H1 (cell line): ENCODE data around the gene C13orf42.
A peak's percentile ranks its signal among the peaks of the same experiment; 100 is the strongest.

Experiments
- EP300 ChIP-seq, 2 experiments: IDR thresholded peaks; 1 replicate in 1 of 2; 2 replicates in 1 of 2; pipeline ENCODE4 v1.6.1; 2011 to 2012; ENCODE audit warnings: low read depth in 2 of 2, low read length in 2 of 2, mild to moderate bottlenecking in 2 of 2, borderline replicate concordance in 1 of 2, inconsistent platforms in 1 of 2, moderate library complexity in 1 of 2
- JUN ChIP-seq: IDR thresholded peaks from 2 replicates; pipeline ENCODE4 v1.6.1; 2011; ENCODE audit warnings: low read depth, mild to moderate bottlenecking, improper control_type of control experiment, low read length
- POLR2A ChIP-seq, 2 experiments: IDR thresholded peaks; 1 replicate in 1 of 2; 2 replicates in 1 of 2; pipeline ENCODE4 v1.6.1; 2011; ENCODE audit warnings: low read depth in 2 of 2, low read length in 2 of 2, mild to moderate bottlenecking in 2 of 2; ENCODE audit errors: control extremely low read depth in 1 of 2
- POLR2AphosphoS5 ChIP-seq: IDR thresholded peaks from 2 replicates; pipeline ENCODE4 v1.6.1; 2011; ENCODE audit warnings: low read depth, low read length
- TF ChIP-seq, protein P1 (sequence below), 3 experiments: IDR thresholded peaks; 1 replicate in 2 of 3; 2 replicates in 1 of 3; pipeline versions ENCODE4 v1.5.1 to v1.6.1; 2011; ENCODE audit warnings: low read length in 3 of 3, mild to moderate bottlenecking in 3 of 3, inconsistent platforms in 2 of 3, low read depth in 1 of 3, moderate library complexity in 1 of 3; ENCODE audit not compliant: insufficient read depth in 1 of 3; ENCODE audit errors: control extremely low read depth in 1 of 3

DNA sequence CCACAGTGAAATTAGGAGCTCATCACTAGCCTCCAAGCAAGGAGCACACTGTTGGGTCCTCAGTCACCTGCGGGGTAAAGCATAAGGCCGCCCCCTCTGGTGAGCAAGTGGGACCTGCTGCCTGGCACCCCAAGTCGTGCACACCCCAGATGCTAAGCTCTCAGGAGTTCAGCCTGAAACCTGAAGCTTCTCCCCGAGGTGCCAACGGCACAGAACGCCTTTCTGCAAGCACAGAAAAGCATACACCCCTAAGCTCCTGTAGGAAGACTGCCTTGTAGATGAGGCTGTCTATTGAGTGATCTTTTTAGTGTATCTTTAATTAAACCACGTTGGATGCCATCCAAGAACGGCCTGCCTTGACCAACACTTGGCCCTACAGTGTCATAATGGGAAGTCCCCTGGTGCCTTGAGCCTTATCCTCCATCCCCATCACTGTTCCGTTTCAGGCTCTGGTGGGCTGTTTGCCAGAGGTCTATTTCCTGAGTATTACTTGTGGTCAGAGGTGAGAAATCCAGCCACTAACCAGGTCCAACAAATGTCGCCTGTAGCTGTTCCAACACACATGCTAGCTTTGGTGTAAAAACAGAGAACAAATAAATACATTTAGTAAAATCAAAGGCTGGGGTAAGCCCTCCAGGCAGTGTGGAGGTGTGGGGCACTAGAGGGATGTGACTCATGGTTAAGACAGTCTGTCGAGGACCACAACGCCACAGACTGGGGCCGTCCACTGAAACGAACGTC is 44.8 kb downstream of the C13orf42 start:
- TF ChIP-seq, protein P1, sequence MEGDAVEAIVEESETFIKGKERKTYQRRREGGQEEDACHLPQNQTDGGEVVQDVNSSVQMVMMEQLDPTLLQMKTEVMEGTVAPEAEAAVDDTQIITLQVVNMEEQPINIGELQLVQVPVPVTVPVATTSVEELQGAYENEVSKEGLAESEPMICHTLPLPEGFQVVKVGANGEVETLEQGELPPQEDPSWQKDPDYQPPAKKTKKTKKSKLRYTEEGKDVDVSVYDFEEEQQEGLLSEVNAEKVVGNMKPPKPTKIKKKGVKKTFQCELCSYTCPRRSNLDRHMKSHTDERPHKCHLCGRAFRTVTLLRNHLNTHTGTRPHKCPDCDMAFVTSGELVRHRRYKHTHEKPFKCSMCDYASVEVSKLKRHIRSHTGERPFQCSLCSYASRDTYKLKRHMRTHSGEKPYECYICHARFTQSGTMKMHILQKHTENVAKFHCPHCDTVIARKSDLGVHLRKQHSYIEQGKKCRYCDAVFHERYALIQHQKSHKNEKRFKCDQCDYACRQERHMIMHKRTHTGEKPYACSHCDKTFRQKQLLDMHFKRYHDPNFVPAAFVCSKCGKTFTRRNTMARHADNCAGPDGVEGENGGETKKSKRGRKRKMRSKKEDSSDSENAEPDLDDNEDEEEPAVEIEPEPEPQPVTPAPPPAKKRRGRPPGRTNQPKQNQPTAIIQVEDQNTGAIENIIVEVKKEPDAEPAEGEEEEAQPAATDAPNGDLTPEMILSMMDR (IDR thresholded peaks at IDR 0.05; ENCODE audit: control extremely low read depth in 1 of 3, insufficient read depth in 1 of 3, low read depth in 1 of 3, low read length in 3 of 3) = peak; percentile 10 to 43 (median 29); a peak in 3 of 4 replicates
- TF ChIP-seq POLR2AphosphoS5 (no peak), EP300 (IDR thresholded peaks at IDR 0.05; ENCODE audit: borderline replicate concordance in 1 of 2, low read depth in 2 of 2, low read length in 2 of 2) (no peak), JUN (no peak), POLR2A (IDR thresholded peaks at IDR 0.05; ENCODE audit: control extremely low read depth in 1 of 2, low read depth in 2 of 2, low read length in 2 of 2) (no peak)
